ENCODE results near the gene KRT74.

GRCh38 chr12:52616680-52617402 is 43.2 kb upstream of the KRT74 start:
- TF ChIP-seq CTCF (IDR thresholded peaks at IDR 0.05 in 2 of 3, conservative IDR thresholded peaks at IDR 0.05 in 1 of 3; ENCODE audit: control insufficient read depth in 2 of 3, extremely low read depth in 1 of 3, insufficient read depth in 1 of 3, low read depth in 3 of 3, low read length in 3 of 3): no peak
- no peak for TF ChIP-seq ZBTB11 (CRISPR knock-in tag; IDR thresholded peaks at IDR 0.05)
- no peak for TF ChIP-seq SMAD1 (IDR thresholded peaks at IDR 0.05; ENCODE audit: low read depth, partially characterized antibody)
